Erythroblast (primary cell): ENCODE measurements around the gene KRTAP3-1.

Experiments used
- GATA1 ChIP-seq: IDR thresholded peaks from 2 replicates; pipeline ENCODE4 v1.6.1; 2011; ENCODE audit warnings: low read depth, mild to moderate bottlenecking, control low read depth, low read length, moderate library complexity
- POLR2A ChIP-seq: IDR thresholded peaks from 2 replicates; pipeline ENCODE4 v1.6.1; 2011; ENCODE audit warnings: mild to moderate bottlenecking, low read length

DNA sequence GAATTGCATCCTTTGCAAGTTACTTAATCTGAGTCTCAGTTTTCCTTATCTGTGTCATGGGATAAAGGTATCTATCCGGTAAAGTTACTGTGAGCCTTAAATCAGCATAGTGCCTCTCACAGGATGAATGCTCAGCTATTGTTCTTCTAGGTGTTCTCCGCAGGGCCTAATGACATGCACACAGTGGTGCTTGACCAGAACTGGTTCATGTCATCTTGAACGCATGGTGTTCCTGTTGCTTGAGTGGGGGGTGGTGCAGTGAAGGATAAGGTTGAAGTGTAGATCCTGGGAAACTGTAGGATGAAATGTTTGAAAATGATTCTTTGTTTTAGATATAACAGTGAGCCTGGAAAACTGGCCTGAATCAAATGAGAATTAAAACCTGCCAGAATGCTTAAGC is 28.8 kb downstream of the KRTAP3-1 start:
- TF ChIP-seq POLR2A: no peak
- TF ChIP-seq GATA1: no peak
